Smooth muscle cell (in vitro differentiated cells): ENCODE data around the gene ADAMTS10. TPM values are rescaled to one million over a fixed set of nuclear protein-coding genes. Genes with fewer than 3 reads are reported as not detected.

Experiments
- DNase-seq: peaks from one replicate; lab custom pipeline; 2025; ENCODE audit not compliant: unreplicated experiment; lab: John Stamatoyannopoulos, UW
- H2AFZ ChIP-seq: fragments of 200-600 bp; sonication (generic); 2 replicates; pipeline ENCODE4 v1.6.0; 2016; ENCODE audit warnings: antibody characterized with exemption, low read depth, mild to moderate bottlenecking
- H3F3A ChIP-seq: fragments of 200-600 bp; sonication (generic); 2 replicates; pipeline ENCODE4 v1.6.0; 2017; ENCODE audit warnings: antibody characterized with exemption, low read depth
- H3K27ac ChIP-seq: fragments of 200-600 bp; sonication (generic); 2 replicates; pipeline ENCODE4 v1.5.1; 2016; ENCODE audit warnings: low read depth, mild to moderate bottlenecking
- H3K27me3 ChIP-seq: fragments of 200-600 bp; sonication (generic); 2 replicates; pipeline ENCODE4 v1.6.1; 2016; ENCODE audit warnings: low read depth, mild to moderate bottlenecking
- H3K36me3 ChIP-seq: fragments of 200-600 bp; sonication (generic); 2 replicates; pipeline ENCODE4 v1.5.1; 2016; ENCODE audit warnings: low read depth
- H3K4me1 ChIP-seq: fragments of 200-600 bp; sonication (generic); 2 replicates; pipeline ENCODE4 v1.5.1; 2016; ENCODE audit warnings: low read depth
- H3K4me2 ChIP-seq: fragments of 200-600 bp; sonication (generic); 2 replicates; pipeline ENCODE4 v1.6.0; 2016; ENCODE audit warnings: mild to moderate bottlenecking
- H3K4me3 ChIP-seq: fragments of 200-600 bp; sonication (generic); 2 replicates; pipeline ENCODE4 v1.5.1; 2016; ENCODE audit warnings: mild to moderate bottlenecking
- H3K79me2 ChIP-seq: fragments of 200-600 bp; sonication (generic); 2 replicates; pipeline ENCODE4 v1.6.0; 2016; ENCODE audit warnings: low read depth, mild to moderate bottlenecking
- H3K9ac ChIP-seq: fragments of 200-600 bp; sonication (generic); 2 replicates; pipeline ENCODE4 v1.6.0; 2016; ENCODE audit warnings: low read depth
- H3K9me3 ChIP-seq: fragments of 200-600 bp; sonication (generic); replicated peaks from 2 replicates; pipeline ENCODE4 v1.5.1; 2016; ENCODE audit warnings: low read depth
- H4K20me1 ChIP-seq: fragments of 200-600 bp; sonication (generic); 2 replicates; pipeline ENCODE4 v1.6.0; 2016; ENCODE audit warnings: low read depth
- WGBS: methylation state at CpG from one replicate; pipeline ENCODE4 v1.1.7; 2016; ENCODE audit warnings: low lambda C conversion rate; 5-methylcytosine and 5-hydroxymethylcytosine counted together
- polyA plus RNA-seq: library from polyadenylated mRNA; unstranded; fragments of >200 nt; fragmentation: Nextera tagmentation; extraction: Ambion mirVana; gene quantifications from 2 replicates; pipeline ENCODE4 v1.2.1, GENCODE V29; 2016
- total RNA-seq: library from RNA; depleted of rRNA; stranded (reverse); fragments of >200 nt; gene quantifications from 2 replicates; pipeline ENCODE4 v1.2.3, GENCODE V29; 2014
- TF ChIP-seq, protein P1 (sequence below): fragments of 200-600 bp; sonication (generic); IDR thresholded peaks from 2 replicates; pipeline ENCODE4 v1.5.1; 2017; ENCODE audit warnings: borderline replicate concordance, mild to moderate bottlenecking, antibody characterized with exemption; ENCODE audit not compliant: insufficient read depth, poor library complexity, severe bottlenecking

Gene ADAMTS10
- total and polyA plus RNA-seq, 2 experiments from 2014 or later, result 13.1 to 14.1 TPM

DNA sequence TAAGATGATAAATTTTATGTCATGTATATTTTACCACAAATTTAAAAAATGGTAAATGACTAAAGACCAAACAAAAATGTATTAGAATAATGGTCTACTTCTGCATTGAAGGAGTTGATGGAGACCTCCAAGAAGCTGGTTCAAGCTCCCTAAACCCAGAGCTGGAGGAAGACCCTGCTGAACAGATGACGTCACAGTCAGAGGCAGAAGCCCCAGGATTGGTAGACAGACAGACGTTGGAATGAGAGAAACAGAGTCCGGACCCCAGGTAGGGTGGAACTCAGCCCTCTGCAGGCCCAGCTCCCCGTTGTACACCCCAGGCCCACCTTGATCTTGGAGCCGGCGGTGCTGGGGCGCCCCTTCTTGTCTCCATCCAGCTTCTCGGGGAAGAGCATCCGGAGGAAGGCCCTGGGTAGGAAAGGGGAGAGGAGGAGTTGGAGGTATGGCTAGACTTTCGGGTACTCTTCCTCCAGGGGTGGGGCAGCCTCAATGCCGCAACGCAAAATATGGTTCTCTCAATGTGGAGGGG lies 70.8 kb downstream of the ADAMTS10 start:
- Histone ChIP-seq H3K4me2 (no peak overlapping the region), H3K27me3 (no peaks in the 10 kb centered on the region), H3K36me3 (no peaks in the 10 kb centered on the region), H3F3A (no peaks in the 10 kb centered on the region), H3K4me3 (no peak overlapping the region), H3K9ac (no peak overlapping the region), H4K20me1 (no peaks in the 10 kb centered on the region), H3K27ac (no peak overlapping the region), H3K79me2 (no peaks in the 10 kb centered on the region), H3K4me1 (no peaks in the 10 kb centered on the region), H3K9me3 (no peaks in the 10 kb centered on the region), H2AFZ (no peak overlapping the region)
- no peak for DNase-seq
- 97% methylated on average over 12 of the region's 12 CpGs for WGBS
- TF ChIP-seq, protein P1, sequence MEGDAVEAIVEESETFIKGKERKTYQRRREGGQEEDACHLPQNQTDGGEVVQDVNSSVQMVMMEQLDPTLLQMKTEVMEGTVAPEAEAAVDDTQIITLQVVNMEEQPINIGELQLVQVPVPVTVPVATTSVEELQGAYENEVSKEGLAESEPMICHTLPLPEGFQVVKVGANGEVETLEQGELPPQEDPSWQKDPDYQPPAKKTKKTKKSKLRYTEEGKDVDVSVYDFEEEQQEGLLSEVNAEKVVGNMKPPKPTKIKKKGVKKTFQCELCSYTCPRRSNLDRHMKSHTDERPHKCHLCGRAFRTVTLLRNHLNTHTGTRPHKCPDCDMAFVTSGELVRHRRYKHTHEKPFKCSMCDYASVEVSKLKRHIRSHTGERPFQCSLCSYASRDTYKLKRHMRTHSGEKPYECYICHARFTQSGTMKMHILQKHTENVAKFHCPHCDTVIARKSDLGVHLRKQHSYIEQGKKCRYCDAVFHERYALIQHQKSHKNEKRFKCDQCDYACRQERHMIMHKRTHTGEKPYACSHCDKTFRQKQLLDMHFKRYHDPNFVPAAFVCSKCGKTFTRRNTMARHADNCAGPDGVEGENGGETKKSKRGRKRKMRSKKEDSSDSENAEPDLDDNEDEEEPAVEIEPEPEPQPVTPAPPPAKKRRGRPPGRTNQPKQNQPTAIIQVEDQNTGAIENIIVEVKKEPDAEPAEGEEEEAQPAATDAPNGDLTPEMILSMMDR, result no peak

DNA sequence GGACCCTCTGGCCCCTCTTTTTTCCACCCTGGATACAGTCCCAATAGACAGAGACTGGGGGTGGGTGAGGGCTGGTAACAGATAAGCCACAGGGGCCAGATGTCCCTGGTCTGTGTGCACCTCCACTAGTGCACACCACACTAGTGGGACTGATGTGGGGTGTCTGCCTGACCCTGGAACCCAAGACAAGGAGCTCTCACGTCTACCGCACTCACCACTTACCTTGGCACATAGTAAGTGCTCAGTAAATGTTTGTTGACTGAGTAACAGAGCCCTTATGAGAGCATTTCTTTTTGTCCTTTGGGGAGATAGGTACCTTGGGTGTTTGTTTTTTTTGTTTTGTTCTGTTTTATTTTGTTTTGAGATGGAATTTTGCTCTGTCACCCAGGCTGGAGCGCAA lies 73.4 kb downstream of the ADAMTS10 start:
- no peaks in the 10 kb centered on the region for H3K9me3 ChIP-seq
- WGBS, result 96% methylated on average over 3 of the region's 3 CpGs
- no peaks in the 10 kb centered on the region for H3K27me3 ChIP-seq
- H2AFZ ChIP-seq, result no peak overlapping the region
- TF ChIP-seq, protein P1, result no peak
- no peaks in the 10 kb centered on the region for H3K36me3 ChIP-seq
- no peak for DNase-seq
- no peak overlapping the region for H3K4me2 ChIP-seq
- no peaks in the 10 kb centered on the region for H3F3A ChIP-seq
- H3K79me2 ChIP-seq, result no peaks in the 10 kb centered on the region
- no peak overlapping the region for H3K9ac ChIP-seq
- H3K4me1 ChIP-seq, result no peaks in the 10 kb centered on the region
- no peaks in the 10 kb centered on the region for H4K20me1 ChIP-seq
- no peak overlapping the region for H3K27ac ChIP-seq
- no peak overlapping the region for H3K4me3 ChIP-seq

DNA sequence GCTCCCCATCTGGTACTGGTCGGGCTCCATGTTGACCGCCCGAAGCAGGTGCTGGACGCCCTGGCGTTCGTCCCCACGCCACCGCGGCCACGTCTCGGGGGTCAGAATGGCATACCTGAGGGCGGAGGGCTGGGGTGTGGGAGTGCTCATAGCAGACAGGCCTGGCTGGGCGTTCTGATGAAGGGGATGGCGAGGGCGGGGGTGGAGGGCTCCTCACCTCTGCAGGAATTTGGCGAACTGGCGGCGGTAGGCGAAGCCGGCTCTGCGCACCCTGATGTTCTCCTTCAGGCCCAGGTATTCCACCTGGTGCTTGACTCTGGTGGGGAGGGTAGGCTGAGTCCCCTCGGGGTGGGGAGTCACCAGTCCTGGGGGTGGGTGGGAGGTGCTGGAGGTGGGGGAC lies 74.2 kb downstream of the ADAMTS10 start:
- H3K27me3 ChIP-seq, result no peaks in the 10 kb centered on the region

DNA sequence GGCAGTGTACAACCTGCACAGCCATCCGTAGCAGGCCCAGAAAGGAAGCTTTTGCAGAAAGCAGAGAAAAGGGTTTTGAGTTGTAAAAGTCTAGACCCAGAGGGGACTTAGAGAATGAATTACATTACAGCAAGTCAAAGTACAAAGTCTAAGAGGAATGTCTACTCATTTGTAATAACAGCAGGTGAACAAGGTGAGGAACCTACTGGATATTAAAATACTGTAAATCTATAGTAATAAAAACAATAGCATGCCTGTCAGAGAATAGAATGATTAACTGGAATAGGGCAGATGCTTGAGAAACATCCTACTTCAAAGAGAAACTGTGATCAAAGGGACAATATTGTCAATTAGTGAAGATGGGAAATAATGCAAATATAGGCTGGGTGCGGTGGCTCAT lies 78.3 kb downstream of the ADAMTS10 start:
- H3K4me3 ChIP-seq, result no peak overlapping the region
- no peaks in the 10 kb centered on the region for H3F3A ChIP-seq
- H3K79me2 ChIP-seq, result peaks cover 3% of the 10 kb centered on the region
- peaks cover 14% of the 10 kb centered on the region for H4K20me1 ChIP-seq
- no peak overlapping the region for H3K27ac ChIP-seq
- no peak overlapping the region for H3K9ac ChIP-seq
- TF ChIP-seq, protein P1, result no peak
- H3K27me3 ChIP-seq, result no peaks in the 10 kb centered on the region
- H3K9me3 ChIP-seq, result no peaks in the 10 kb centered on the region
- 98% methylated on average over 2 of the region's 2 CpGs for WGBS
- no peak for DNase-seq
- H2AFZ ChIP-seq, result no peak overlapping the region
- no peaks in the 10 kb centered on the region for H3K36me3 ChIP-seq
- H3K4me2 ChIP-seq, result no peak overlapping the region
- H3K4me1 ChIP-seq, result no peaks in the 10 kb centered on the region

More for the DNA sequence above, 74.2 kb downstream of the ADAMTS10 start:
- no peak overlapping the region for H3K4me3 ChIP-seq
- no peak for DNase-seq
- no peaks in the 10 kb centered on the region for H4K20me1 ChIP-seq
- no peak overlapping the region for H3K9ac ChIP-seq
- H3K9me3 ChIP-seq, result no peaks in the 10 kb centered on the region
- no peaks in the 10 kb centered on the region for H3K4me1 ChIP-seq
- H3F3A ChIP-seq, result no peaks in the 10 kb centered on the region
- no peaks in the 10 kb centered on the region for H3K36me3 ChIP-seq
- H2AFZ ChIP-seq, result no peak overlapping the region
- TF ChIP-seq, protein P1, result no peak
- H3K79me2 ChIP-seq, result no peaks in the 10 kb centered on the region
- no peak overlapping the region for H3K27ac ChIP-seq
- WGBS, result 90% methylated on average over 22 of the region's 22 CpGs
- H3K4me2 ChIP-seq, result no peak overlapping the region
